Forelimb muscle (tissue), 1 donor: ENCODE data around the gene RCC1. TPM values are rescaled to one million over a fixed set of nuclear protein-coding genes. Genes with fewer than 3 reads are reported as not detected.
"Not testable (repeated sequence)": the region's sequence is repeated elsewhere in the genome, so short reads cannot be mapped to it uniquely, and the experiment has no call there.

Source experiments
- DNase-seq: peaks from one replicate; pipeline ENCODE4 v3.0.0-alpha.2; 2013; ENCODE audit warnings: low read depth
- polyA plus RNA-seq: library from polyadenylated mRNA; unstranded; fragments of 120-200 nt; gene quantifications from one replicate; pipeline ENCODE4 v1.2.1, GENCODE V29; 2013; ENCODE audit not compliant: insufficient read length

Gene RCC1
- polyA plus RNA-seq, 1 donor: 25.0 TPM

DNA sequence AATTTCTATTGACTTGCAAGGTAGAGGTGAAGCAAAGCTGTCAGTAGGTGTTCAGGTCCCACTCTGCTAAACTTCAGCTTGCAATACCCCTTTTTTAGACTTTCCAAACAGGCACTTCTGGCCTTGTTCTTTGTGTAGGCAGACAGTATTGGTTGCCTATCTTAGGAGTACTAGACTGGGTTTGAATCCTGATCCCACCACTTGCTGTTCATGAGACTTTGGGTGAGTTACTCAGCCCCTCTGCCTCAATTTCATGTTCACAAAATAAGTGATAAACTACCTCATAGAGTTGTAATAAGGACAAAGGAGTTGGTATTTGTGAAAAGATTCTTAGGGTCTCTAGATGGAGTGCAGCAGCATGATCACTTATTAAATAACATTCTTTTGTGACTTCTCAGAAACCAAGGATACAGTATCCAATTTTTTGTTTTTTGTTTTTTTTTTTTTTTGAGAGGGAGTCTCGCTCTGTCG, 5.2 kb downstream of the RCC1 start:
- DNase-seq: no peak

DNA sequence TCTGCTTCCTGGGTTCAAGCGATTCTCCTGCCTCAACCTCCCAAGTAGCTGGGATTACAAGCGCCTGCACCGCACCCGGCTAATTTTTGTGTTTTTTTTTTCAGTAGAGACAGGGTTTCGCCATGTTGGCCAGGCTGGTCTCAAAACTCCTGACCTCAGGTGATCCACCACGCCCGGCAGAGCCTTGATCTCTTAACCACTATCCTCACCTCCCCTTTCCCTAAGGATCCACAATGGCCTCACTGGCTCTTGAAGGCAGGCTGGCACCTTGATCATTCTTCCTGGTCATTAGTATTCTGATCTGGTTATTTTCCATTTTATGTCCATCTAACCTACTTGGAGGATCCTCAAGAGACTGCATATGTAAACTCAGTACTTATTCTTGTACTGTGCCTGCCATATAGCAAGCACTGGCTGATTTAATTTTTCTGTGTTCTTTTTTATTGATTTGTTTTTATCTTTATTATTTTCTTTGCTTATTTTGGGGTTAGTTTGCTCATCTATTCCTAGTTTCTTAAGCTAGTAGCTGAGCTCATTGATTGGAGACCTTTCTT, 6.3 kb downstream of the RCC1 start:
- DNase-seq: no peak

DNA sequence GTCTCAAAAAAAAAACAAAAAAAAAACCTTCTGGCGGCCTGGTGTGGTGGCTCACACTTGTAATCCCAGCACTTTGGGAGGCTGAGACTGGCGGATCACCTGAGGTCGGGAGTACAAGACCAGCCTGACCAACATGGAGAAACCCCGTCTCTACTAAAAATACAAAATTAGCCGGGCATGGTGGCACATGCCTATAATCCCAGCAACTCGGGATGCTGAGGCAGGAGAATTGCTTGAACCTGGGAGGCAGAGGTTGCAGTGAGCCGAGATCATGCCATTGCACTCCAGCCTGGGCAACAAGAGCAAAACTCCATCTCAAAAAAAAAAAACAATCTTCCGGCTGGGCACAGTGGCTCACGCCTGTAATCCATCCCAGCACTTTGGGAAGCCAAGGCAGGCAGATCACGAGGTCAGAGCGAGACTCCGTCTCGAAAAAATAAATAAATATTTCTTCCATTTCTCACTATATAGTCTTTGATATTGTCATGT, 8.6 kb downstream of the RCC1 start:
- not testable (repeated sequence) for DNase-seq

DNA sequence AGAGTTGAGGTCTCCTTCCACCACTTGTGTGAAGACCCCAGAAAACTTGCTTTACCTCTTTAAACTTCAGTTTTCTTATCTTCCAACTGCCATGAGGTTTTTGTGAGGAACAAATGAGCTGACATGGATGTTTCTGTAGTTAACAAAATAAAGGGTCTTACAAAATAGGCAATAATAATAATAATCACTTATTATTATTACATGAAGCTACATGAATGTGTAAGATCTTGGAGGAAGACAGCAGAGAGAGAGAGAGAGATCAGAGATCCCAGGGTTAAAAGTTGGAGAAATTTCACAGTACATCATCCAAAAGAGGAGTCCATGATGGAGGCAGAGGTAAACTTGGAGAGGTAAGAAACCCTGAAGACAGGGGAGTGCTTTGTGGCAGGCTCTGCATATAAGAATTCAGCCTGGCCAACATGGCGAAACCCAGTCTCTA, 10.7 kb downstream of the RCC1 start:
- DNase-seq: no peak

DNA sequence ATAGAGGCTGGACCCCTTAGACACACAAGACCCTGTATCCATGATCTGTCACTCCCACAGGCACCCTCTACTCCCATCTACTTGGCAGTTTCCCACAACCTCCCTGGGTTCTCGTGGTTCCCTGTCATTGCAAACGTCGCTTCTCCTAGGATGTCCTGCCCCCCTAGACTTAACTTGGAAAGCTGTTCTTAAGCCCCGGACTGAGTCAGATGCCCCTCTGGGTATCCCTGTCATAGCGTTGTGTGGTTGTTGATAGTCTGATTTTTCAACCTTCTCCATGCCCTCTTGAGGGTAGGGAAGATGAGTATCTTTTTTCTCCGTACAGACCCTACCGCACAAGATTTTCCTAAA, 11.8 kb downstream of the RCC1 start:
- no peak for DNase-seq

DNA sequence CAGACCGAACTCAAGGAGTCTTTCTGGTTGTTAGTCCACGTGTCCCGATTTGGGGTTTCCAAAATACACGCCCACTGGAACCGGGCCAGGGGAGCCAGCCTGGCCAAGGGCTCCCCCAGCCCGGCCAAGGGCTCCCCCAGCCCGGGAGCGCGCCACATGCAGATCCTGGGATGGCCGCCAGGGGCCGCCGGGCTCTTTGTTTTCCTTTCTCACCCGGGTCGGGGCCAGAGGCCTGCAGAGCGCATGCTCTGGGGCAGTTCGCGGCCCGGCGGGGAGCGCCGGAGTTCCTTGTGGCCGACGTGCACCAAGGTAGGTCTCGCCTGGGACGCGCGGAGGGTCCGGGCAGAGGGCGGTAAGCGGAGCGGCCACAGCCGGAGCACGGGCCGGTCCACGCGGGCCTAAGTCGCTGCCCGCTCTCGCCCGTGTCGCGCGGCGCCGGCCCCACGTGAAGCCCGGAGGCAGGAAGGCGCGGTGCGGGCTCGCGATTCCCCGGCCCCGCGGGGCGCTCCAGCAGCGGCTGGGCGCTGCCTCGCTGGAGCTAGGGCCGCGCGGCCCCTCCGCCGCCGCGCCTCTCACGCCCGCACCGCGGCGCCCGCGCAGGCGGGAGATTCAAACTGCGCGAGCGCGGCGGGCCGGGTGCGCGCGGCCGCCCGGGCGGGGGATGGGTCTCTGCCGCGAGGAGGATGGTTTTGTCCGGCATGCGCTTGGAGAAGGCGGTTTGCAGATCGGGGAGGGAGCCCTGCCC, 12.3 kb downstream of the RCC1 start:
- peak; percentile 63 for DNase-seq

DNA sequence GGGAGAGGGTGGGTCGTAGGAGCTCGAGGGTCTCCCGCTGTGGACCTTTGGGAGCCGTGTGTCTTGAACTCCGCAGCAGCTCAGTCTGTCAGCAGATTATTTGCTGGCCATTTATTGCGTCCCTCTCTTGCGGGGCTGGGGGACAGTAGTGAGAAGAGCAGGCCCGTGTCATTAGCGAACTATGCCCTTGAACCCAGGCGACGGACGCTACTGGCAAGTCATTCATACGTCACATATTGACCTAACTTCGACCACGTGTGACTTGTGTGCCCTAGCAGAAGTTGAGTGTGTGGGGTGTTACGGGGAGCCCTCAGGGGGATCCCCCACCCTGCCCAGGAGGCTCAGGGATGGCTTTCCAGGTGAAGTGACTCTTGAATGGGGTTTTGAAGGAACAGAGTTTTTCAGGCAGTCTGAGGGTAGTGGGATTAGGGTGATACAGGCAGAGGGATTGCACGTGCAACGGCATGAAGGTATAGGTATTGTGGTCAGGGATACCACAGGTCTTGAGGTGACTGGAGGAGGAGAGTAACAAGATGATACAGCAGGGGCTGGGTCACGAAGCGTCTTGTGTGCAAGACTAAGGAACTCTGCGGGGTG, 13.0 kb downstream of the RCC1 start:
- DNase-seq: no peak

DNA sequence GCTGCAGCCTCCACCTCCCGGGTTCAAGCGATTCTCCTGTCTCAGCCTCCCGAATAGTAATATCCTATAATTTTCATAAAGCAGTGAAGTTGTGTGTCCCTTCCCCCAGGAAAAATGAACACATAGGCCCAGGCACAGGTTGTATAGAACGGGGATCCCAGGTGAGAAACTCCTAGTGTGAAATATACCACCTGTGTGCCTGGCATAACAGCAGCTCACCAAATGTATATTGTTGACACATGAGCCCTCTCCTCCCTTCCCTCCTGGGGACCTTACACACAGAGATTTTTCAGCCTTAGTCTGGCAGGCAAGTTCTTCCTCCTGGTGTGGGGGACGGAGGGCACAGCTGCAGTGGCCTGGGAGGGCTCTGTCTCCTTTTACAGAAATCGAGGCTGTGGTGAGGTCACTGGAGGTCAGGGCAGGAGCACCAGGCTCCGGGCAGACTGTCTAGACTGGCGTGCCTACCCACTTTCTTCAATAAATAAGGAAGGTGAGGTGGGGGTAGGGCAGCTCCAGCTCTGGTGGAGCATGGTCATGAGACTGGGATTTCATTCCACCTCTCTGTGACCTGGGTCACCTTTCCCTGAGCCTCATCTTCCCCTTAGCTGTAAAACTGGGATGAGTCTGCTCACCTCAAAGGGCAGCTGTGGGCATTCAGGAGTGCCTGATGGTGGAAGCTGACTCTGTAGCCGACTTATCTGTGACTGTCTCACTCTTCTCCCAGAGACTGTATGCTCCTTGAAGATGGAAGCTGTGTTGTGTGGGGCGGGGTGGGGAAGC, 14.3 kb downstream of the RCC1 start:
- no peak for DNase-seq

DNA sequence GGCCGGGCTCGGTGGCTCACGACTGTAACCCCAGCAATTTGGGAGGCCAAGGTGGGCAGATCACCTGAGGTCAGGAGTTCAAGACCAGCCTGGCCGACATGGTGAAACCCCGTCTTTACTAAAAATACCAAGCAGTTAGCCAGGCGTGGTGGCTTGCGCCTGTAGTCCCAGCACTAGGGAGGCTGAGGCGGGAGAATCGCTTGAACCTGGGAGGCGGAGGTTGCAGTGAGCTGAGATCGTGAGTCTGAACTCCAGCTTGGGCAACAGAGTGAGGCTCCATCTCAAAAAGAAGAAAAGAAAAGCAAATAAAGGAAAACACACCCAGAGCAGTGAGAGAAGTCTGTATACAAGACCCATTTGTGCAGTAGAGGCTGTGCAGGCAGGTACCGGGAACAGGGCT, 15.0 kb downstream of the RCC1 start:
- not testable (repeated sequence) for DNase-seq

- no peak for DNase-seq
These were observed 15.8 kb downstream of the RCC1 start for GRCh38 chr1:28521502-28522164.

GRCh38 chr1:28522537-28522936, 16.7 kb downstream of the RCC1 start:
- DNase-seq: not testable (repeated sequence)

- DNase-seq: not testable (repeated sequence)
These were observed 19.3 kb downstream of the RCC1 start for GRCh38 chr1:28525002-28525642.

DNA sequence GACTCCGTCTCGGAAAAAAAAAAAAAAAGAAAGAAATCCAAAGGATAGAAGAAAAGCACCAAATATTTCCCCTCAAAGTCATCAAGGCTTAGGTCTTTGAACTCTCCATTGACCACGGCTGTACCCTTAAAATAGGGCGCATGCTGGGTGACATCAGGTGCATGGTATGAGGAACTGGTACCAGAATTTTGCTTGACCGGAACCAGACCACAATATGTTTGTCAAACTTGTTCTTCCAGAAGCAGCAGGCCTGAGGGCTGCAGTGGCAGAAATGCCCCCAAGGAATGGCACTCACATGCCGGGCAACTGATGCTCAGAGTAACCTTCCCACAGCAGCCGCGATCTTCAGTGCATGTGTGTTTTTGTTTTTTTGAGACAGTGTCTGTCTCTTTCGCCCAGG, 21.0 kb downstream of the RCC1 start:
- no peak for DNase-seq

DNA sequence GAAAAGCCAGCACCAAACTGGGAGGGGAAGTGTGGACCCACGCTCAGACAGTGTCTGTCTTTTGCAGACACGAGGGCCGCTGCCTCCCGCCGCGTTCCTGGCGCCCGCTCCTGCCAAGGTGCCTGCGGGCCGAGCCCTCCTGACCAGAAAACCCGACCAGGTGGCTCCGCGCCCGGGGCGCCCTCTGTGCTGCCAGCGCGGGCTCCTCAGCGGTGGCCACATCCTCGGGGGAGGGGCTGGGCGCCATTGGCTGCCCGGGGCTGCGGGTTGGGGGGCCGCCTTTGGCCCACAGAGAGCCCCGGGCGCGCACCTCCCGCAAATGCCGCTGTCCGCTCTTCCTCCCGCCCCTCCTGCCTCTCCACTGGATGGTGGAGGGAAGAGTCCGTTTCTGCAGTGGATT, 24.6 kb downstream of the RCC1 start:
- no peak for DNase-seq

GRCh38 chr1:28534671-28535070, 28.8 kb downstream of the RCC1 start:
- DNase-seq: no peak

DNA sequence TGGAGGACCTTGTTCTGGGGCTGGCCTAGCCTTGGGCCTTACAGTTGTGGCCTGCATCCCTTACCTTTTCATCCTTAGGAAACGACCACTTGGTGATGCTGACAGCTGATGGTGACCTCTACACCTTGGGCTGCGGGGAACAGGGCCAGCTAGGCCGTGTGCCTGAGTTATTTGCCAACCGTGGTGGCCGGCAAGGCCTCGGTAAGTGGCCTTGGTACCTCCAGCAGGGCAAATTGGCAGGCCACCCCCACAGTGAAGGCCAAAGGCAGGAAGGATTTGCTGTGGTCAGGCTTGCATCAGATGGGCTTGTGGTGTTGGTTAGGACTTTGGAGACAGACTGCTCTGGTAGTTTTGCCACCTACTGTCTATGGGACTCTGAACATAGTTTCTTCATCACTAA, 29.3 kb downstream of the RCC1 start:
- DNase-seq: no peak

DNA sequence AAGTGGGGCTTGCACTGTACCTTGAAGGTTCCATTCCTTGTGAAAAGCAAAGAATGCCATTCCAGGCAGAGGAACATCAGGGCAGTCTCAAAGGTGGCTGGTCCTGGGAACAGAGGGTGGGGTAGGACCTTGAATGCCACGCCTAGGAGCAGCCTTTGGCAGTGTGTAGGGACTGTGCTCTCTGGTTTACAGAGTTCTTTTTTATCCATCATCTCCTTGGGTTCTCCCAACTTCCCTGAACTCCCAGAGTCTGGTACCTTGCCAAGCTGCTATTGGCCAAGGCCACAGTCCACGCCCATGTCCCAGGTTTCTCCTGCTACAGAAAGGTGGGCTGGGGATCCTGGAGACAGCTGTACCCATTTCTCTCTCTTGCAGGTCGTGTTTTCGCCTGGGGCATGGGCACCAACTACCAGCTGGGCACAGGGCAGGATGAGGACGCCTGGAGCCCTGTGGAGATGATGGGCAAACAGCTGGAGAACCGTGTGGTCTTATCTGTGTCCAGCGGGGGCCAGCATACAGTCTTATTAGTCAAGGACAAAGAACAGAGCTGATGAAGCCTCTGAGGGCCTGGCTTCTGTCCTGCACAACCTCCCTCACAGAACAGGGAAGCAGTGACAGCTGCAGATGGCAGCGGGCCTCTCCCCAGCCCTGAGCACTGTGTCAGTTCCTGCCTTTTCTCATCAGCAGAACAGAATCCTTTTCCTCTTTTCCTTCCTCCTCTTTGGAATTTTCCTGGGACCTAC, 31.8 kb downstream of the RCC1 start:
- DNase-seq: no peak

GRCh38 chr1:28538286-28538685, 32.4 kb downstream of the RCC1 start:
- DNase-seq: no peak

- no peak for DNase-seq
These were observed 34.8 kb downstream of the RCC1 start for GRCh38 chr1:28540651-28541050.

DNA sequence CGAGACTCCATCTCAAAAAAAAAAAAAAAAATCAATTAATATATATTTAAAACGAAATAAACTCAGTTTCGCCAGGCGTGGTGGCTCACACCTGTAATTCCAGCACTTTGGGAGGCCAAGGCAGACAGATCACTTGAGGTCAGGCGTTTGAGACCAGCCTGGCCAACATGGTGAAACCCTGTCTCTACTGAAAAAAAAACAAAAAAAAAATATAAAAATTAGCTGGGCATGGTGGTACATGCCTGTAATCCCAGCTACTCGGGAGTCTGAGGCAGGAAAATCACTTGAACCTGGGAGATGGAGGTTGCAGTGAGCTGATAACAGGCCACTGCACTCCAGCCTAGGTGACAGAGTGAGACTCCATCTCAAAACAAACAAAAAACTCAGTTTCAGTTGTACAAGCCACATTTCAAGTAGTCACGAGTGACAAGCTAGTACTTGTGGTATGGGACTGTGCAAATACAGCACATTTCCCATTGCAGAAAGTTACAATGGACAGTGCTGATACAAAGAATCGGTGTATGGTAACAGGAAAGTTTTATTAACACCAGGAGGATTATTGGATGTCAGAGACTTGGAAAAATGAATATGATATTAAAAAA, 35.7 kb downstream of the RCC1 start:
- not testable (repeated sequence) for DNase-seq
